GM18870 (cell line): ENCODE measurements around the gene PVALB.

Experiments
- ATAC-seq: cut with Tn5 transposase; IDR thresholded peaks from one replicate; pipeline ENCODE4 v1.9.1; 2021; ENCODE audit warnings: moderate library complexity; ENCODE audit not compliant: unreplicated experiment

Gene PVALB

DNA sequence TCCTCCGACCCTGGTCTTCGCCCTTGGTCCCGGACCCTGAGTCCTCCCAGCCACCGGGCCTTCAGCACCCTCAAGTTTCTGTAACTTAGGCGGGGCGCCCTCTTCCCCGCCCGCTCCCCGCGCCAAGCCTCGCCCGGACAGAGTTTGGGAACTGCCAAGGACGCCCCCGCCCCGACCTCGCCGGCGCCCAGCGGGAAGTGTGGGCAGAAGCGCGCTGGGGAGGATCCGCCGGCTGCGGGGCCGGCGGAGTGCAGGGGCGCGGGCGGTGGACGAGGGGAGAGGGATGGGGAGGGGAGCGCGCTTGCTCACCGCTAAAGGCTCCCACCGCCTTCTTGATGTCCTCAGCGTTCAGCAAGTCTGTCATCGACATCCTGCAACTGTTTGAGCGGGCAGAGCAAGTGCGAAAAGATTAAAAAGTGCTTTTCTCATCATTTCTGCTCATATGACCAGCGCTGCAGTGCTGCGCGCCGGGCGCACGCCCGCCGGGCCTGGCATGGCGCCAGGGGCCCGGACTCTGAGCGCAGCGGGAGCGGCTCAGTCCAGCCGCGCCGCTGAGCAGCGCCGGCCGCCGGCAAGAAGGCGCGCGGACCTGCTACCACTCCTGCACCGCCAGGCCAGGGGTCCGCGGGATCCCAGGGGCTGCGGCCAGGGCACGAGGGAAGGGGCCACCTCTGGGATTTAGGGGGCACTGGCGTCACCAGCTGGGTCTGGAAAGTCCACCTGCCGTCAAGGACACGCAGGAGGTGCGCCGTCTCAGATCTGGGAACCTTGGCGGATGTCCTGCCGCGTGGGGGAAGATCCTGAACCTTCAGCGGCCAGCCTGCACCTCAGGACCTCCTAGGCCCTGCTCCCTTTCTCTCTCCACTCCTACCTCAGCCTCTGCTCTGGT lies at the start of gene PVALB:
Gene PVALB, minus strand, starts transcription at position 400 of the 889 bp plus-strand sequence. Its CDS starts 30 bp downstream, at position 370.
- no peak for ATAC-seq

DNA sequence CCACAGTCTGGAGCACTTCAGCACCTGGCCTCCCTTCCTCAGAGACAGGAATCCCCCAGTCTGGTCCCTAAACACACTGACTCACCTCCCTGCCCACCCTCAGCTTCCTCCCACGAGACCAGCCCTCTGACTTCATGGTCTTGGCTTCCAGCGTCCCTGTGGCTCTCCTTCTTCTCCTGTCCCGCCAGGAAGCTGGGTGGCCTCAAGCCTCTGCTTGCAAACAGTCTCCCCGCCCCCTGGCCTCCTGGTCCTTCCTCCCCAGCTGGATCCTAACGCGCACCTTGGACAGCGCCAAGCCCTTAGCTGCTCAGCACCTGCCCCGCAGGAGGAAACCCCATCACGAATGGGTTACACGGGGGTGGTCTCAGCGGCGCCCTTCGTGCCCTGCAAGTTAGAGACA lies 48.5 kb upstream of the PVALB start:
- ATAC-seq: no peak

DNA sequence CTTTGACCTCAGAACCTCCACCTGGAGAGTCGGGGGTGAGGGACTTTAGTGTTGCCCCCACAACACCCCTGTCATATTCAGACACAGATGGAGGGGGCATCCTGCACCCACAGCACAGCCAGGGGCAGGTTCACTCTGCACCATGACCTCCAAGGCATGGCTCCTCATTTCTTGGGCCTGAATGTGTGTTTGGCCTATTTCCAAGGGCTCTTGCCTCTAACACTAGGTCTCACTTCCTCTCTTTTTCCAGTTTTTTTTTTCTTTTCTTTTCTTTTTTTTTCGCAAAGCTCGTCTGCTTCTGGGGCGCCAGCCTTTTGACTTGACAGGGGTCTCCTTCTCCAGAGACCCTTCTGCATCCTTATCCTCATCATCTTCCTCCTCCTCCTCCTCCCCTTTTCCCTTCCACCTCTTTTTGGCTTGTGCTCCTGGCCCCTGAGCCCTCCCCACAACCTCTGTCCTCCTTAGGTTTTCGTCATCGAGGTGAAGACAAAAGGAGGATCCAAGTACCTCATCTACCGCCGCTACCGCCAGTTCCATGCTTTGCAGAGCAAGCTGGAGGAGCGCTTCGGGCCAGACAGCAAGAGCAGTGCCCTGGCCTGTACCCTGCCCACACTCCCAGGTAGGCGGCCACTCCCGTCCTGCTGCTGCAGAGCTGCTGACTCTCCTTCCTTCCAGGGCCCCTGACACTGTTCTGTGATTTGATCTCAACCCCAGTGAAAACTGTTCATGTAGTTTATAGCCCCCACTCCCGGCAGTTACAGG lies 47.8 kb upstream of the PVALB start:
- no peak for ATAC-seq

- no peak for ATAC-seq
Measured at GRCh38 chr22:36863979-36864378, 47.1 kb upstream of the PVALB start.

- ATAC-seq: no peak
Measured at GRCh38 chr22:36863281-36863680, 46.4 kb upstream of the PVALB start.

DNA sequence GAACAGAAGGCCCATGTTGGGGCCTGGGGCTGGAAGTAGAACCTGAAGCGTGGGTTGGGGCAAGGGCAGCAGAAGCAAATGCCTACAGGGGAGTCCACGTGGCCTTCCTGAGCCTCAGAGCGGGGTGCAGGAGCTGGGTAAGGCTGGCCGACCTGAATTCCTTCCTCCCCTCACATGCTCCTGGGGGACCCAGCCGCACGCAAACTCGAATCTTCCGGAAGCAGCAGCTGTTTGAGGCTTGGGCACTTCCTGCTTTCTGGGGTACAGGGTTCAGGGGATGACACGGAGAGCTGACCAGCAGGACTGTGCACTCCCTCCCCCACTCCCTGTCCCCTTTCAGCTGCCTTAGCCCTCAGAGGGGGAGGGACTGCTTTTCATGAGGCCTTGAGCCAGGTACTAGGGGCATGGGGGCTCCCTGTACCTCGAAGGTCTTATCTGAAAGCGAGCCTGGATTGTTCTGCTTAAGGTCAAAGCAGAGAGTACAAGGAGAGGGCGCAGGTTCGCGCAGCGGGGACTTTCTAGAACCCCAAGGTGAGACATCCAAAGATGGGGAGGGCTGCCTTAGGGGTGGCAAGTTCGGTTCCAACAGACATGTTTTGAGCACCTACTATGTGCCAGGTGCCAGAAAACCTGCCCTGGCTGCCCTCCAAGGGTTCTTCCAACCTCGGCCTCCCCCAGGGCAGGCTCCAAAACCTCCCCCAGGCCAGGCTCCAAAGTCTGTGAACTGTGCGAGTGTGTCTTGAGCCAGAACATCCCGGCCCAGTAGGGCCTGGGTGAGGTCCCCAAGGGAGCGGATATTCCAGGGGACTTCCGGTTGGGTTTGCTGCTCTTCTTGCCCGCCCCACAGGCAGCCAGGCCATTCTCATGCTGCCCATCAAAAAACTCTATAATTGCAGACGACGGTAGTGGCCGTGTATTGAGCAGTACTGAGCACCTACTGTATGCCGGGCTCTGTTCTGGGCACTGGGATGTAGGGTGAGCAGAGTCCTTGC lies 45.7 kb upstream of the PVALB start:
- no peak for ATAC-seq

DNA sequence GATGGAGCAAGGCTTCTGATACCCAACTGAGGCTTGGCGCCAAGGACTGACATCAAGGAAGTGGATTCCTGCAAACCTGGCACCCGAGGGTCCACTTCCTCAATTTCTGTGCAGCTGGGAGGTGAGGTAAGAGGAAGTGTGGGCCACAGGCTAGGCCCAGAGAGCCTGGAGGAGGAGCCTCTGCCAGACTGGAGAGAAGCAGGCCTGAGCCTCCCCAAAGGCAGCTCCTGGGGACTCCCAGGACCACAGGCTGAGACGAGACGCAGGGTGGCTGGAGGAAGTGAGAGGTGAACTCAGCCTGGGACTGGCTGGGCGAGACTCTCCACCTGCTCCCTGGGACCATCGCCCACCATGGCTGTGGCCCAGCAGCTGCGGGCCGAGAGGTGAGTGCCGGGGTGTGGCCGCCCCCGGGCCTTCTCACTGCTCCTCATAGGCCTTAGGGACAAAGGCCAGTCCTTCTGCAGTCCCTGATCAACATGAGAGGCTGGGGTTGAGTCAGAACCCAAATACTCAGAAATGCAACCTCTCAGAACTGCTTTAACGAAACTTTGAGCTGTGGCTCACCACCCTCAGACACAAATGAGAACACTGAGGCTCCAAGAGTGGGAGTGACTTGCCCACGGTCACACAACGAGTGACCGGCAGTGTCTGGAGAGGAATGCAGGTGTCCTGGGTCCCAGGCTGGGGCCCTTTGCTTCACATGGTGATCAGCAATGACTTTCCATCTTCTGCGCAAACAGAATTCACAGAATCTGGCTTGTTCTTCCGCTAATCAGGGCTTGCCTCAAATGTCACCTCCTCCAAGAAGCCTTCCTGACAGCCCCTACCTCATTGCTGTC lies 44.2 kb upstream of the PVALB start, which contains the start of gene NCF4:
Gene NCF4, plus strand, starts transcription at position 186 of the 839 bp plus-strand sequence. Its CDS starts 166 bp downstream, at position 352.
- peak; percentile 54 for ATAC-seq

DNA sequence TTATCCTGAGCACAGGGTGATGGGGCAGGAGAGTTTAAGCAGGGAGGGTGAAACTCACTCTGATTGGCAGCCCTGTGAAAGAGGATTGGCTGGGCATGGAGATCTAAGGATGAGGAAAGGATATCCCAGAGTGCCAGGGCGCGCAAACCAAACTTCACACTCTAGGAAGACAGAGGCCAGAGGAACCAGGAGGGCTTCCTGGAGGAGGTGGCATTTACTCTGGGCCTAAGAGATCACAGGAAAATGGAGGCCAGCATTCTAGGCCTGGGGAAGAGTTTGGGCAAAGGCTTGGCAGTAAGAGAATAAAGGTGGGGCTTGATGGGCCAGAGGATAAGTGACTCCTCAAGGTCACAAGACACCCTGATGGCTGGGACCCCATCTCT lies 43.6 kb upstream of the PVALB start:
- ATAC-seq: no peak

DNA sequence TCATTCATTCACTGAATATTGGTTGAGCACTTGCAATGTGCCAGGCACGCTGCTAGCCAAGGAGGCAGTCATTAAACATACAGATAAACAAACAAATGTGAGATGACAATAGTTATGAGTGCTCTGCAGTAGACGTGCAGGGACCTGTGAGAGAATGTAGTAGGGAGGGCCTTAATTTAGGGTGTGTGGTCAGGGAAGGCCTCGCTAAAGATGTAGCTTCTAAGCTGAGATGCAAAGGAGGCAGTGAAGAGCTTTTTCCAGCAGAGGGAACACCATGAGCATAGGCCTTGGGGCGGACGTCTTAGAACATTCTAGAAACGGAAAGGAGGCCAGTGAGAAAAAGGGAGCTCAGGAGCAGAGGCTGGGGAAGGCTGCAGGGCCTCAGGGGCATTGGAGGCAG lies 43.2 kb upstream of the PVALB start:
- no peak for ATAC-seq

GRCh38 chr22:36858966-36859365 lies 42.1 kb upstream of the PVALB start:
- ATAC-seq: no peak

- no peak for ATAC-seq
Measured at GRCh38 chr22:36858156-36858555, 41.3 kb upstream of the PVALB start.

GRCh38 chr22:36856792-36857135 lies 39.9 kb upstream of the PVALB start:
- ATAC-seq: no peak

- ATAC-seq: no peak
Measured at GRCh38 chr22:36856121-36856791, 39.4 kb upstream of the PVALB start.

GRCh38 chr22:36855478-36855877 lies 38.6 kb upstream of the PVALB start:
- no peak for ATAC-seq

- no peak for ATAC-seq
Measured at GRCh38 chr22:36853407-36854099, 36.7 kb upstream of the PVALB start.

GRCh38 chr22:36852056-36852973 lies 35.5 kb upstream of the PVALB start:
- ATAC-seq: no peak

- ATAC-seq: no peak
Measured at GRCh38 chr22:36850682-36851081, 33.8 kb upstream of the PVALB start.

- no peak for ATAC-seq
Measured at GRCh38 chr22:36850056-36850455, 33.2 kb upstream of the PVALB start.
